Retinal pigment epithelial cell (primary cell): ENCODE measurements around the gene NLRP1.

Source experiments
- DNase-seq: peaks from one replicate; pipeline ENCODE4 v3.0.0-alpha.2; 2010; ENCODE audit warnings: low read depth
- H3K4me3 ChIP-seq: 2 replicates; pipeline ENCODE4 v1.5.1; 2011; ENCODE audit warnings: mild to moderate bottlenecking, low read length, control low read depth, moderate library complexity
- TF ChIP-seq, protein P1 (sequence below): conservative IDR thresholded peaks from 2 replicates; pipeline ENCODE4 v1.5.1; 2011; ENCODE audit warnings: low read depth, low read length, control low read depth, inconsistent platforms

The NLRP1 gene

DNA sequence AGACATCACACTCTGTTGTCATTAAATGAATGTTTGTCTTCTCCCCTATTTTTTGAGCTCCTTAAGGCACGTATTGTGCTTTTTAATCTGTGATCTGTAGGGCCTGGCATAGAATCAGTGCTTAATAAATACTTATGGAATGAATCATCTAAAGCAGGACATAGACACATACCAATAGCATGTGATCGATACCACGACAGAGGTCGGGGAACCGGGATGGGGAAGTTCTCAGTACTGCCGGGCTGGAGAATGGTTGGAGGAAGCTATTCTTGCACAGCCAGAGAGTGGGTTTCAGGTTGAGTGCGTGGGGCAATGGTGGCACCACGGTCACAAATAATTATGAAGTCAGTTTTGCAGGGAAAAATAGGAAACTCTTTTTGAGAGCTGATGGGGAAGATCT is 26.8 kb downstream of the NLRP1 start:
- peak; percentile 21 for DNase-seq
- no peak overlapping the region for H3K4me3 ChIP-seq

DNA sequence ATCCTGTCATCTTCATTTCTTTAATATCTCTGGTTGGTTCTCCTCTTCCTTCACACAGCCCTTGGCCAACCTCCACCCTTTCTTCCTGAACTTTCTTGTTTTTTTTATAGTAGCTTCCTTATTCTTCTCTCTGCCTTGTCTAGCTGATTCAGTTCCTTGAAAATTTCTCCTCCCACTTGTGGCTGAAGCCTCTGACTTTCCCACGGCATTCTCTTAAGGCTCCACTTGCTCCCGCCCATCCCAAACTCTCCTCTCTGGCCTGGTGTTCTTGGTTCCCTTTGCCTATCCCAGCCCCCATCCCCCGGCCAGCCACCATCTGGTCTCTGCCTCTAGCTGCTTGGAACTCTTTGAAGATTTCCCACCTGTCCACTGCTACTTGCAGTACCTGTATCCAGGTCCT is 29.1 kb downstream of the NLRP1 start:
- no peak for DNase-seq
- TF ChIP-seq, protein P1, sequence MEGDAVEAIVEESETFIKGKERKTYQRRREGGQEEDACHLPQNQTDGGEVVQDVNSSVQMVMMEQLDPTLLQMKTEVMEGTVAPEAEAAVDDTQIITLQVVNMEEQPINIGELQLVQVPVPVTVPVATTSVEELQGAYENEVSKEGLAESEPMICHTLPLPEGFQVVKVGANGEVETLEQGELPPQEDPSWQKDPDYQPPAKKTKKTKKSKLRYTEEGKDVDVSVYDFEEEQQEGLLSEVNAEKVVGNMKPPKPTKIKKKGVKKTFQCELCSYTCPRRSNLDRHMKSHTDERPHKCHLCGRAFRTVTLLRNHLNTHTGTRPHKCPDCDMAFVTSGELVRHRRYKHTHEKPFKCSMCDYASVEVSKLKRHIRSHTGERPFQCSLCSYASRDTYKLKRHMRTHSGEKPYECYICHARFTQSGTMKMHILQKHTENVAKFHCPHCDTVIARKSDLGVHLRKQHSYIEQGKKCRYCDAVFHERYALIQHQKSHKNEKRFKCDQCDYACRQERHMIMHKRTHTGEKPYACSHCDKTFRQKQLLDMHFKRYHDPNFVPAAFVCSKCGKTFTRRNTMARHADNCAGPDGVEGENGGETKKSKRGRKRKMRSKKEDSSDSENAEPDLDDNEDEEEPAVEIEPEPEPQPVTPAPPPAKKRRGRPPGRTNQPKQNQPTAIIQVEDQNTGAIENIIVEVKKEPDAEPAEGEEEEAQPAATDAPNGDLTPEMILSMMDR = no peak
- H3K4me3 ChIP-seq = no peak overlapping the region

More for the DNA sequence above, 26.8 kb downstream of the NLRP1 start:
- TF ChIP-seq, protein P1 = no peak

DNA sequence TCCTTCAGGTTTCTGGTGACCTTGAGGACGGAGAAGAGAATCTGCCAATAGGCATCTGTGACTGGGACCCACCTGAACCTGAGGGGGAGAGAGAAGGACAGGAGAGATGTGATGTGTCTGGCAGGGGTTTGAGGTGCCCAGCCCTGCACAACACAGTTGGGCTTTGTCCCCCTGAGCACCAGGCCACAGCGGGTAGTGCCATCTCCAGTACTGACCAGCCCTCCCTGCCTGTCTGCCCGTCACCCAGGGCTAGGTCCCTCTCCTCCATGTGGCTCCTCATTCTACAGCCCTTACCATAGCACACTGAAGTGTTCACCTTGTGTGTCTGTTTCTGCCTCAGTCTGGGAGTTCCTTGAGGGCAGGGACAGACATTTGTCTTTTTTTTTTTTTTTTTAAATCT is 30.8 kb downstream of the NLRP1 start:
- H3K4me3 ChIP-seq = no peak overlapping the region
- no peak for DNase-seq
- TF ChIP-seq, protein P1 = no peak

DNA sequence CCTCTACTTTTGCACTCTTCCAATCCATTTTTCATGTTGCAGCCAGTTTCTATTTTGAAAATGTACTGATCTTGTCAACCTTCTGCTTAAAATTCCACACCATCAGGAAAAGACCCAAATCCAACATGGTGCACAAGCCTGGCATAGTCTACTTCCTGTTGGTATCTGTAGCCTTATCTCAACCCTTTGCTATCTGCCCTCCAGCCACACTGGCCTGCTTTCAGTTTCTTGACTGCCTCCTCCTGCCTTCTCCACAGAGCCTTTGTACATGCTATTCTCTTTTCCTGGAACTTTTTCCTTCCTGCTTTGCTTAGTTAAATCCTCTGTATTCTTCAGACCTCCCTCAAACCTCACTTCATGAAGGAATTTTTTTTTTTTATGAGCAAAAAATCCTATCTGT is 31.5 kb downstream of the NLRP1 start:
- DNase-seq = no peak

DNA sequence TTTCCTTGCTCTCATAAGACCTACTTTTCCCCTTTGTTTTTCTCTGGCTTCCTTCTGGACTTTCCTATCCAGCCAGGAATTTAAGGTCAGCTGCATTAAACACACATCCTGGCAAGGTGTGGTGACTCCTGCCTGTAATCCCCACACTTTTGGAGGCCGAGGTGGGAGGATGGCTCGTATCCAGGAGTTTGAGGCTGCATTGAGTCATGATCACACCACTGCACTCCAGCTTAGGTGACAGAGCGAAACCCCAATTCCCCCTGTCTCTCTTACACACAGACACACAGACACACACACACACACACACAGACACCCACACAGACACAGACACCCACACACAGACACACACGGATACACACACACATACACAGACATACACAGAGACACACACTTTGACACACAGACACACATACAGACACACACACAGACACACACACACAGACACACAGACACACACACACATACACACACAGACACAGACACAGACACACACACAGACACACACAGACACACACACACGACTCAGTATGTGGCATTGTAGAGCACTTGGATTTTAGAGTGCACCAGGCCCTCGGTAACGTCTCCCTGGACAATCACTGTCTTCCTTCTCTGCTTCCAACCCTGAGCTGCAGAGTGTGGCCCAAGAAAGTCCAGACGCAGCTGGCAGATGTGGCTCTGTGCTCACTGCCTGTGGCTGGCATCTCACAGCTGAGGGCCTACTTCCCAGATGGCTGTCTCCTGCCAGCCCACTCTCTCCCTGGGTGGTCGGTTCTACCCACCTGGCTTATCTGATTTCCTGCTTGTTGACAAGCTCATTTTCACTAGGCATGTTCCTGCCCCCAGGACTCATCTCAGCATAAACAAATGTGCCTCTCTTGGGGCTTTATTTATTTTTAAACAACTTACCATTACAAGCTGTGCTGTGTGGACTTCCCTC is 39.0 kb downstream of the NLRP1 start:
- H3K4me3 ChIP-seq = no peak overlapping the region
- no peak for DNase-seq
- TF ChIP-seq, protein P1 = no peak

More for the DNA sequence above, 31.5 kb downstream of the NLRP1 start:
- TF ChIP-seq, protein P1 = no peak
- no peak overlapping the region for H3K4me3 ChIP-seq

DNA sequence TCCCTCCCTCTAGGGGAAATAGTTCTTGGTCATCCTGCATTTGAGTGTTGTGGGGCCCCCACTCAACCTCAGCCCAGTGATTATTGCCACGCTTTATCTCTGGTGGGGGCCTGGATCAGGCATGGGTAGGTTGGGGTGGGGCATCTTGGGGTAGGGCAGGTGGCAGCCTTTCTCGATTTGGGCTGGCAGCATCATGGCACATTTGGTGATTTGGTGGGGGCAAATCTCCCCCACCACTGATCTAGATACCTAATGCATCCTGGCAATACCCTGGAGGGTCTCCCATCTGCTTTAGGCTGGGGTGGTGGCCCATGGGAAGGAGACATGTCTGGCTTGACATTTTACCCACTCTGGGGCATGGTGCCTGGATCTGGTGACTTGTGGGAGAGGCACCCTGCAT is 40.2 kb downstream of the NLRP1 start:
- DNase-seq = no peak
- TF ChIP-seq, protein P1 = no peak
- no peak overlapping the region for H3K4me3 ChIP-seq

DNA sequence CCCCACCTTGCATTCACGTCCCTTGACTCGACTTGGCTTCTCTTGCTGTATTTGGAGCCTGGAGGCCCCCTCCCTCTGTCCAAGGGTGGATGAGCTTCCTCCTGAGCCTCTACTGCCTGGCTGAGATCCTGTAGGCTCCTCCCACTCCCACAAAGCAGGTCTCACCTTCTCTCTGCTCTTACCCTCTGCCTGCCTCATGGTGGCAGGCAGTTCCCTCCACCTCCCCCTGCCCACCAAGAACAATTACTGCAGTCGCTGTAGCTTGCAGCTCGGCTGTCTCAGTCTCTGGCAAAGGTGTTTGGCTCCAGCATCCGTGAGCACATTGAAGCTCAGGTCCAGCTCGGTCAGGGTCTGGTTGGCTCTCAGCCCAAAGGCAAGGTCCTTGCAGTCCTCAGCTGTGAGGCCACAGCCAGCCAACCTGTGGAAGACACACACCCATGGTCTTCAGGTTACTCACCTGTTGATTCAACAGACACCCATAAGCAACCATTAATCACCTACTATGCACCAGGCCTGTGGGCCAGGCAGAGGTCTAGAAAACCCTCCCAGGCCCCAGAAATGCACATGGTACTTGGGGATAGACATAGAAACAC is 42.6 kb downstream of the NLRP1 start:
- TF ChIP-seq, protein P1 = no peak
- no peak for DNase-seq
- H3K4me3 ChIP-seq = no peak overlapping the region
